SK-N-SH (cell line): ENCODE measurements around the gene RARB.

ENCODE experiments used
- EP300 ChIP-seq, 2 experiments: IDR thresholded peaks; 2 replicates each; pipeline versions ENCODE4 v1.4.0 to v1.6.1; 2012; ENCODE audit warnings: borderline replicate concordance in 1 of 2, low read depth in 1 of 2, low read length in 1 of 2
- FOXJ3 ChIP-seq: sonication (generic); formaldehyde crosslinking; IDR thresholded peaks from 2 replicates; pipeline ENCODE4 v1.5.1; 2020; ENCODE audit warnings: mild to moderate bottlenecking, missing genetic modification reagents
- POLR2AphosphoS5 ChIP-seq: IDR thresholded peaks from 2 replicates; pipeline ENCODE4 v1.6.1; 2012; ENCODE audit warnings: low read depth, low read length
- RCOR1 ChIP-seq: fragments of 150-350 bp; IDR thresholded peaks from 2 replicates; pipeline ENCODE4 v1.6.1; 2017; ENCODE audit warnings: antibody characterized with exemption, low read length
- SMC3 ChIP-seq: IDR thresholded peaks from 2 replicates; pipeline ENCODE4 v1.6.1; 2012; ENCODE audit warnings: low read depth, low read length, improper control_type of control experiment
- TF ChIP-seq, protein P1 (sequence below): IDR thresholded peaks from 2 replicates; pipeline ENCODE4 v1.4.0; 2012; ENCODE audit warnings: low read depth, borderline replicate concordance
- TF ChIP-seq, protein P2 (sequence below): IDR thresholded peaks from 2 replicates; pipeline ENCODE4 v1.6.1; 2012; ENCODE audit warnings: mild to moderate bottlenecking, low read depth, low read length, moderate library complexity
- TF ChIP-seq, protein P3 (sequence below): fragments of 200-600 bp; sonication (generic); IDR thresholded peaks from 2 replicates; pipeline ENCODE4 v1.6.1; 2017; ENCODE audit warnings: antibody characterized with exemption, mild to moderate bottlenecking, moderate library complexity

DNA sequence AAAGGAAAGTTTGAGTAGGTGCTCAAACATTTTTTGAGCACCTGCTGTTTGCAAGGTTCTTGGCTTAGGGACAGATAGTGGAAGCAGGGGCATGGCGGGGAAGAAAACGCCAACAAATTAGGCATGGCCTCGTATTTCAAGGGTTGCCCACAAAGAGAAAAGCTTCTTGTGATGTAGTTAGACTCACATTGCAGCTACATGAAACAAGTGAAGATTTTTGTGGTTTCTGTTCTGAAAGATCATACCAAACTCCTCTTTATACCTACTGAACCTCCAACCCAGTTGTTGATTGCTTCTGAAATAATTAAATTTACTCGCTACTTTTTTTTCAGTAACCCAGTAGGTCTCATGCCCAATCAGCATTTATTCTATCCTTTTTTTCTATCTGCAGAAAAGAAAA lies 23.5 kb upstream of the RARB start:
- TF ChIP-seq POLR2AphosphoS5 (no peak), EP300 (IDR thresholded peaks at IDR 0.05; ENCODE audit: borderline replicate concordance in 1 of 2, low read depth in 1 of 2, low read length in 1 of 2) (no peak), SMC3 (no peak), RCOR1 (no peak), FOXJ3 (no peak)
- TF ChIP-seq, protein P1, sequence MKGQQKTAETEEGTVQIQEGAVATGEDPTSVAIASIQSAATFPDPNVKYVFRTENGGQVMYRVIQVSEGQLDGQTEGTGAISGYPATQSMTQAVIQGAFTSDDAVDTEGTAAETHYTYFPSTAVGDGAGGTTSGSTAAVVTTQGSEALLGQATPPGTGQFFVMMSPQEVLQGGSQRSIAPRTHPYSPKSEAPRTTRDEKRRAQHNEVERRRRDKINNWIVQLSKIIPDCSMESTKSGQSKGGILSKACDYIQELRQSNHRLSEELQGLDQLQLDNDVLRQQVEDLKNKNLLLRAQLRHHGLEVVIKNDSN = no peak
- TF ChIP-seq, protein P2, sequence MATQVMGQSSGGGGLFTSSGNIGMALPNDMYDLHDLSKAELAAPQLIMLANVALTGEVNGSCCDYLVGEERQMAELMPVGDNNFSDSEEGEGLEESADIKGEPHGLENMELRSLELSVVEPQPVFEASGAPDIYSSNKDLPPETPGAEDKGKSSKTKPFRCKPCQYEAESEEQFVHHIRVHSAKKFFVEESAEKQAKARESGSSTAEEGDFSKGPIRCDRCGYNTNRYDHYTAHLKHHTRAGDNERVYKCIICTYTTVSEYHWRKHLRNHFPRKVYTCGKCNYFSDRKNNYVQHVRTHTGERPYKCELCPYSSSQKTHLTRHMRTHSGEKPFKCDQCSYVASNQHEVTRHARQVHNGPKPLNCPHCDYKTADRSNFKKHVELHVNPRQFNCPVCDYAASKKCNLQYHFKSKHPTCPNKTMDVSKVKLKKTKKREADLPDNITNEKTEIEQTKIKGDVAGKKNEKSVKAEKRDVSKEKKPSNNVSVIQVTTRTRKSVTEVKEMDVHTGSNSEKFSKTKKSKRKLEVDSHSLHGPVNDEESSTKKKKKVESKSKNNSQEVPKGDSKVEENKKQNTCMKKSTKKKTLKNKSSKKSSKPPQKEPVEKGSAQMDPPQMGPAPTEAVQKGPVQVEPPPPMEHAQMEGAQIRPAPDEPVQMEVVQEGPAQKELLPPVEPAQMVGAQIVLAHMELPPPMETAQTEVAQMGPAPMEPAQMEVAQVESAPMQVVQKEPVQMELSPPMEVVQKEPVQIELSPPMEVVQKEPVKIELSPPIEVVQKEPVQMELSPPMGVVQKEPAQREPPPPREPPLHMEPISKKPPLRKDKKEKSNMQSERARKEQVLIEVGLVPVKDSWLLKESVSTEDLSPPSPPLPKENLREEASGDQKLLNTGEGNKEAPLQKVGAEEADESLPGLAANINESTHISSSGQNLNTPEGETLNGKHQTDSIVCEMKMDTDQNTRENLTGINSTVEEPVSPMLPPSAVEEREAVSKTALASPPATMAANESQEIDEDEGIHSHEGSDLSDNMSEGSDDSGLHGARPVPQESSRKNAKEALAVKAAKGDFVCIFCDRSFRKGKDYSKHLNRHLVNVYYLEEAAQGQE = no peak
- TF ChIP-seq, protein P3, sequence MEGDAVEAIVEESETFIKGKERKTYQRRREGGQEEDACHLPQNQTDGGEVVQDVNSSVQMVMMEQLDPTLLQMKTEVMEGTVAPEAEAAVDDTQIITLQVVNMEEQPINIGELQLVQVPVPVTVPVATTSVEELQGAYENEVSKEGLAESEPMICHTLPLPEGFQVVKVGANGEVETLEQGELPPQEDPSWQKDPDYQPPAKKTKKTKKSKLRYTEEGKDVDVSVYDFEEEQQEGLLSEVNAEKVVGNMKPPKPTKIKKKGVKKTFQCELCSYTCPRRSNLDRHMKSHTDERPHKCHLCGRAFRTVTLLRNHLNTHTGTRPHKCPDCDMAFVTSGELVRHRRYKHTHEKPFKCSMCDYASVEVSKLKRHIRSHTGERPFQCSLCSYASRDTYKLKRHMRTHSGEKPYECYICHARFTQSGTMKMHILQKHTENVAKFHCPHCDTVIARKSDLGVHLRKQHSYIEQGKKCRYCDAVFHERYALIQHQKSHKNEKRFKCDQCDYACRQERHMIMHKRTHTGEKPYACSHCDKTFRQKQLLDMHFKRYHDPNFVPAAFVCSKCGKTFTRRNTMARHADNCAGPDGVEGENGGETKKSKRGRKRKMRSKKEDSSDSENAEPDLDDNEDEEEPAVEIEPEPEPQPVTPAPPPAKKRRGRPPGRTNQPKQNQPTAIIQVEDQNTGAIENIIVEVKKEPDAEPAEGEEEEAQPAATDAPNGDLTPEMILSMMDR = no peak
